Activated CD4-positive, alpha-beta memory T cell treated with anti-CD3 and anti-CD28 coated beads for 36 hours (primary cell): ENCODE results near the gene KTI12. TPM values are rescaled to one million over a fixed set of nuclear protein-coding genes. Genes with fewer than 3 reads are reported as not detected.
"Not testable (repeated sequence)": the region's sequence is repeated elsewhere in the genome, so short reads cannot be mapped to it uniquely, and the experiment has no call there.

Experiments
- CTCF ChIA-PET: fragments of 350-600 bp; sonication (Branson Sonifier 250); formaldehyde crosslinking; loops from one replicate; lab custom pipeline; 2021; ENCODE audit warnings: antibody characterized with exemption, inconsistent platforms; lab: Charles Lee
- POLR2A ChIA-PET: fragments of 350-600 bp; sonication (Branson Sonifier 250); formaldehyde crosslinking; loops from one replicate; lab custom pipeline; 2021; ENCODE audit warnings: antibody characterized with exemption; lab: Charles Lee
- DNase-seq: peaks from one replicate; pipeline ENCODE4 v3.0.0-alpha.2; 2020
- H3K27ac Mint-ChIP-seq: one replicate; pipeline ENCODE4 v1.8.0; 2021; ENCODE audit warnings: mixed read lengths
- H3K27me3 Mint-ChIP-seq: one replicate; pipeline ENCODE4 v1.8.0; 2021; ENCODE audit warnings: mixed read lengths
- H3K36me3 Mint-ChIP-seq: one replicate; pipeline ENCODE4 v1.8.0; 2021; ENCODE audit warnings: mixed read lengths
- H3K4me1 Mint-ChIP-seq: one replicate; pipeline ENCODE4 v1.8.0; 2021; ENCODE audit warnings: low read depth, mixed read lengths
- H3K4me3 Mint-ChIP-seq: one replicate; pipeline ENCODE4 v1.8.0; 2021; ENCODE audit warnings: mild to moderate bottlenecking, mixed read lengths
- H3K9me3 Mint-ChIP-seq: one replicate; pipeline ENCODE4 v1.8.0; 2021; ENCODE audit warnings: mixed read lengths
- intact Hi-C: fragments of 100-400 bp; cut with micrococcal nuclease; formaldehyde crosslinking; loops from one replicate; pipeline ENCODE4 v1.15.1; 2023
- total RNA-seq, 2 experiments: library from RNA; stranded (reverse); gene quantifications; one replicate each; pipeline ENCODE4 v1.2.3, GENCODE V29; 2021

Gene KTI12
- total RNA-seq, 2 experiments from 2014 or later, result 11.2 to 12.6 TPM

GRCh38 chr1:52056937-52057231 lies 23.3 kb upstream of the KTI12 start:
- peaks cover 53% of the 10 kb centered on the region for H3K4me1 Mint-ChIP-seq
- intact Hi-C loops, result loop anchor here (1.0 to 10.0 kb wide), 6 partner anchors 24 to 578 kb away; partner anchors contain the start of genes CC2D1B, KTI12, ORC1 and PRPF38A

GRCh38 chr1:52056163-52056936 lies 22.7 kb upstream of the KTI12 start, which contains the start of gene BTF3L4:
TSS of gene BTF3L4 (plus strand) at chr1:52056295. CDS start at chr1:52059848, 3,553 bp downstream.
- no peaks in the 10 kb centered on the region for H3K9me3 Mint-ChIP-seq
- H3K4me3 Mint-ChIP-seq, result peak within 1 kb of the TSS; percentile 94
- intact Hi-C loops, result loop anchor here (1.0 to 10.0 kb wide), 6 partner anchors 23 to 578 kb away; partner anchors contain the start of genes CC2D1B, KTI12, ORC1 and PRPF38A
- H3K27me3 Mint-ChIP-seq, result no peaks in the 10 kb centered on the region
- peak; percentile 97 for DNase-seq
- CTCF ChIA-PET, result interaction anchor here (0.9 to 2.3 kb wide), 3 partner anchors 9 to 647 kb away, joined by 3 to 5 read pairs (median 3); partner anchors contain the start of gene KTI12
- H3K4me1 Mint-ChIP-seq, result peaks cover 53% of the 10 kb centered on the region
- peak within 1 kb of the TSS; percentile 98 for H3K27ac Mint-ChIP-seq
- POLR2A ChIA-PET, result interaction anchor here (0.5 to 2.6 kb wide), 9 partner anchors 20 to 844 kb away, joined by 3 to 15 read pairs (median 4); partner anchors contain the start of genes KTI12, ORC1, PRPF38A and ZFYVE9
- peaks cover 24% of the 10 kb centered on the region for H3K36me3 Mint-ChIP-seq

More at GRCh38 chr1:52056937-52057231, 23.3 kb upstream of the KTI12 start:
- CTCF ChIA-PET, result interaction anchor here (0.9 to 2.3 kb wide), 3 partner anchors 23 to 646 kb away, joined by 3 to 5 read pairs (median 3); partner anchors contain the start of gene KTI12
- no peaks in the 10 kb centered on the region for H3K9me3 Mint-ChIP-seq
- no peak for DNase-seq
- POLR2A ChIA-PET, result interaction anchor here (0.8 to 2.6 kb wide), 5 partner anchors 21 to 646 kb away, joined by 3 to 15 read pairs (median 4); partner anchors contain the start of genes KTI12 and ZFYVE9
- peak overlapping the region; percentile 98 for H3K27ac Mint-ChIP-seq
- H3K4me3 Mint-ChIP-seq, result peak overlapping the region; percentile 94
- no peaks in the 10 kb centered on the region for H3K27me3 Mint-ChIP-seq
- peaks cover 24% of the 10 kb centered on the region for H3K36me3 Mint-ChIP-seq

- ChIA-PET POLR2A (interaction anchor here (0.5 to 2.6 kb wide), 7 partner anchors 19 to 844 kb away, joined by 3 to 15 read pairs (median 4); partner anchors contain the start of genes KTI12, ORC1 and PRPF38A), CTCF (interaction anchor here (1.1 to 2.3 kb wide), 2 partner anchors 9 to 22 kb away, joined by 3 to 5 read pairs; partner anchors contain the start of gene KTI12)
- DNase-seq, result no peak
- peaks cover 55% of the 10 kb centered on the region for H3K4me1 Mint-ChIP-seq
- H3K36me3 Mint-ChIP-seq, result peaks cover 25% of the 10 kb centered on the region
- no peaks in the 10 kb centered on the region for H3K9me3 Mint-ChIP-seq
- peak overlapping the region; percentile 94 for H3K4me3 Mint-ChIP-seq
- H3K27me3 Mint-ChIP-seq, result no peaks in the 10 kb centered on the region
- intact Hi-C loops, result loop anchor here (1.0 to 10.0 kb wide), 6 partner anchors 23 to 579 kb away; partner anchors contain the start of genes CC2D1B, KTI12, ORC1 and PRPF38A
- peak overlapping the region; percentile 95 for H3K27ac Mint-ChIP-seq
These were observed 22.2 kb upstream of the KTI12 start for GRCh38 chr1:52055866-52056162.

- Mint-ChIP-seq H3K9me3 (no peaks in the 10 kb centered on the region), H3K36me3 (peaks cover 22% of the 10 kb centered on the region), H3K27ac (peak within 1 kb of the TSS; percentile 95), H3K27me3 (no peaks in the 10 kb centered on the region), H3K4me3 (peak within 1 kb of the TSS; percentile 94), H3K4me1 (peaks cover 52% of the 10 kb centered on the region)
- ChIA-PET CTCF (interaction anchor here (1.1 to 2.3 kb wide), 2 partner anchors 8 to 22 kb away, joined by 3 to 5 read pairs; partner anchors contain the start of gene KTI12), POLR2A (interaction anchor here (0.7 to 2.6 kb wide), 7 partner anchors 19 to 498 kb away, joined by 3 to 15 read pairs (median 3); partner anchors contain the start of genes KTI12, ORC1 and PRPF38A)
- intact Hi-C loops, result loop anchor here (10.0 kb wide), 1 partner anchor 580 kb away; the partner anchor contains the start of gene SHISAL2A
- peak; percentile 82 for DNase-seq
These were observed 21.7 kb upstream of the KTI12 start, which contains the start of gene TXNDC12 for GRCh38 chr1:52055066-52055865. TSS of gene TXNDC12 (minus strand) at chr1:52055191. CDS start at chr1:52055096, 95 bp downstream.

GRCh38 chr1:52054496-52055065 lies 21.0 kb upstream of the KTI12 start:
- intact Hi-C loops, result loop anchor here (10.0 kb wide), 1 partner anchor 580 kb away; the partner anchor contains the start of gene SHISAL2A
- Mint-ChIP-seq H3K36me3 (peaks cover 22% of the 10 kb centered on the region), H3K4me1 (peaks cover 53% of the 10 kb centered on the region), H3K27ac (peak overlapping the region; percentile 95), H3K27me3 (no peaks in the 10 kb centered on the region), H3K4me3 (peak overlapping the region; percentile 94), H3K9me3 (no peaks in the 10 kb centered on the region)
- ChIA-PET CTCF (interaction anchor here (0.6 to 2.3 kb wide), 2 partner anchors 21 to 157 kb away, joined by 3 to 5 read pairs; partner anchors contain the start of gene KTI12), POLR2A (interaction anchor here (0.7 to 2.6 kb wide), 5 partner anchors 21 to 499 kb away, joined by 3 to 15 read pairs (median 3); partner anchors contain the start of genes KTI12, ORC1 and PRPF38A)
- DNase-seq, result no peak

- intact Hi-C loops, result loop anchor here (10.0 kb wide), 1 partner anchor 581 kb away; the partner anchor contains the start of gene SHISAL2A
- POLR2A ChIA-PET, result interaction anchor here (1.4 kb wide), 1 partner anchor 9 kb away, joined by 3 read pairs; no protein-coding TSS in a partner anchor
These were observed 20.3 kb upstream of the KTI12 start for GRCh38 chr1:52053862-52054261.

GRCh38 chr1:52049337-52049736 lies 15.7 kb upstream of the KTI12 start:
- DNase-seq, H3K4me3 Mint-ChIP-seq, H3K9me3 Mint-ChIP-seq, H3K27ac Mint-ChIP-seq, intact Hi-C loops, H3K27me3 Mint-ChIP-seq, POLR2A ChIA-PET: not testable (repeated sequence)
- CTCF ChIA-PET, result interaction anchor here (0.6 kb wide), 1 partner anchor 181 kb away, joined by 3 read pairs; no protein-coding TSS in a partner anchor
- Mint-ChIP-seq H3K4me1 (peaks cover 30% of the 10 kb centered on the region), H3K36me3 (peaks cover 18% of the 10 kb centered on the region)

More at GRCh38 chr1:52053862-52054261, 20.3 kb upstream of the KTI12 start:
- Mint-ChIP-seq H3K27ac (no peak overlapping the region), H3K4me1 (peaks cover 47% of the 10 kb centered on the region), H3K4me3 (peak overlapping the region; percentile 94), H3K27me3 (no peaks in the 10 kb centered on the region), H3K9me3 (no peaks in the 10 kb centered on the region), H3K36me3 (peaks cover 18% of the 10 kb centered on the region)
- CTCF ChIA-PET, result interaction anchor here (0.6 to 0.7 kb wide), 3 partner anchors 156 to 980 kb away, joined by 3 read pairs; no protein-coding TSS in a partner anchor
- no peak for DNase-seq

GRCh38 chr1:52045666-52046195 lies 12.1 kb upstream of the KTI12 start:
- intact Hi-C loops, DNase-seq, POLR2A ChIA-PET, CTCF ChIA-PET, H3K27ac Mint-ChIP-seq, H3K4me3 Mint-ChIP-seq, H3K9me3 Mint-ChIP-seq, H3K27me3 Mint-ChIP-seq: not testable (repeated sequence)
- Mint-ChIP-seq H3K4me1 (peaks cover 13% of the 10 kb centered on the region), H3K36me3 (peaks cover 16% of the 10 kb centered on the region)

GRCh38 chr1:52045236-52045635 lies 11.6 kb upstream of the KTI12 start:
- intact Hi-C loops, result no loop called here
- ChIA-PET POLR2A (no interaction called here), CTCF (no interaction called here)

GRCh38 chr1:52041551-52042185 lies 8.1 kb upstream of the KTI12 start:
- Mint-ChIP-seq H3K4me3 (no peak overlapping the region), H3K4me1 (peaks cover 10% of the 10 kb centered on the region), H3K9me3 (no peaks in the 10 kb centered on the region), H3K36me3 (peaks cover 16% of the 10 kb centered on the region), H3K27ac (no peak overlapping the region), H3K27me3 (no peaks in the 10 kb centered on the region)
- ChIA-PET POLR2A (no interaction called here), CTCF (no interaction called here)
- no peak for DNase-seq
- intact Hi-C loops, result no loop called here

More at GRCh38 chr1:52045236-52045635, 11.6 kb upstream of the KTI12 start:
- no peak overlapping the region for H3K27ac Mint-ChIP-seq
- no peaks in the 10 kb centered on the region for H3K9me3 Mint-ChIP-seq
- H3K27me3 Mint-ChIP-seq, result no peaks in the 10 kb centered on the region
- no peak overlapping the region for H3K4me3 Mint-ChIP-seq
- no peak for DNase-seq
- peaks cover 16% of the 10 kb centered on the region for H3K36me3 Mint-ChIP-seq
- peaks cover 11% of the 10 kb centered on the region for H3K4me1 Mint-ChIP-seq
